ENCODE results near the gene BRDT.
A peak's percentile ranks its signal among the peaks of the same experiment; 100 is the strongest.

Gene BRDT

DNA sequence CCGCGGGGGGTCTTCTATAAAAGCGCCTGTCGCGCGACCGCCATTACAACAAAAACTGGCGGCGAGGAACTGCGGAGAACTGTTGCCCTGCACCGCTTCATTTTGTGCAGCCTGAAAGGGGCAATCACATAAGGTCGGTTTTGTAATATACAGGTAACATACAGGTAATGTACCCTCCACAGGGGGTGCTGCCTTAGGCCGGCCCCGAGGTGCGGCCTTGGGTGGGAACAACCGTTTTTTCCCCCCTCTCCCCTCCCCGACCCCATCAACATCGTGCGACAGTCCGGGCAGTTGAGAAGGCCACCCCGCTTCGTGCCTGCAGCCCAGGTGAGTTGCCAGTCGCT is at the start of gene BRDT:
BRDT (plus strand) TSS at position 46 of the 344 bp plus-strand sequence. CDS start 13,354 bp downstream, outside the sequence.
- no peak for DNase-seq (ENCODE audit: low read depth)

DNA sequence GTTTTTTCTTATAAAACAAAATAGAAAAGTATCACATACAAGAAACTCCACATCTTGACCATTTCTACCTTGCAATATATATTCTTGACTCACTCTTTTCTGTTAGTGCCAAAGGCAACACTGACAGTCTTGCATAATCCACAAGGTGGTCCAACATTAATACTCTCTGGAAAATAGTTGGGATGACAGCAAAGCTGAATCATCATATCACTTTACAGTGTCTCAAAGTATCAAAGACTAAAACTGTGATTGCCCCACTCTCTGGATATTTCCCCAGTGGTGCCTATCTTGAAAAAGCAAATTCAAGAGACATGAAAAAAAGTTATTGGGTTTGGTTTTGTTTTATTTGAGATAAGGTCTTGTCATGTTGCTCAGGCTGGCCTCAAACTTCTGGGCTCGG is 48.6 kb upstream of the BRDT start:
- no peak for DNase-seq (ENCODE audit: low read depth)

DNA sequence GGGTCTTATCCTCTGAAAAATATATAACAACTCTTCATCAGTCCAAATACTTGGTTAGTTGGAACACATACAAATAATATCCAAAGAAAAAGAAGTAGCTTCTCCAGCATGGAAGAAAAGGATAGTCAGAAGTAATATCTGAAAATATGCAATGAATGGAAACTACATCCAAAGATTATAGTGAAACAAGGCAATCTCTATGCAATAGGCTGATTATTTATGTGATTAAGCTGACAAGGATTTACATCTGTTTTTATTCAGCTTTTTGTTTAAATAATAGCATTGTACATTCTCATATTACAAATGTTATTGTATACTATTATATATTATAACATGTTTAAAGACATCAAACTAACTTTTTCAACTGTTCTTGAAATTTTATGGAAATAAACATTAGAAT is 48.0 kb upstream of the BRDT start:
- no peak for DNase-seq (ENCODE audit: low read depth)

DNA sequence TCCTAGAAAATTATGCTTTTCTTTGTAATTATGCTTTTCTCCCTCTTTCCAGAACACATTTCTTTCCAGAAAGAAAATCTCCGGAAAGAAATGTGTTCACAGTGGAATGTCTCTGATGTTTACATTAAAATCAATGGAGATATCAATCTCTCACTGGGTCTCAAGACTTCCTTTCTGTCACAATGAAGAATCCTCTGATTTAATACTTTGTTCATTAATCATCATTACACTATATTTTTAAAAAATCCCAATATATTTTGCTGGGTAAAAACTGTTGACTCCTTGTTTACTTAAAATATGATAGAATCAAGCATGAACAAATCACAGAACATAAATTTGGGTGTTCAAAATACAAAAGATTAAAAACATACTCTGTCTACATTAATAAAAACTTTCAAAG is 36.9 kb upstream of the BRDT start:
- DNase-seq (ENCODE audit: low read depth), result no peak

DNA sequence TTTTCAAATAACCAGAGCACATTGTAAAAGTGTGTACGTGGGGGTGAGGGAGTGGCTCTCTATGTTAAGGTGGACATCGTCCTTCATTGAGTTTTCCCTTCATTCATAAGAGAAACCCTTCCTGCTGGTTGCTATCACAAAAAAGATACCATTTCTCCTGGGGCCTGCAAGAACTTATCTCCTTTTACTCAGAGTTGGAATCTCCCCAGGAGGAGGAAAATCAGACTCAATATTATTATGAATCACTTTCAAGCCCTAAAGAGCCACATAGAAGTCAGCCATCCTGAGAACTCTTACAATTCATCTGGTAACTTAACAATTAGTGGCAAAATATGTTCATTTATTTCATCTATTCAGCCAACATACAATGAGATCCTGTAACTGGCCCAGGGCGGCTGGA is 36.2 kb upstream of the BRDT start:
- no peak for DNase-seq (ENCODE audit: low read depth)

DNA sequence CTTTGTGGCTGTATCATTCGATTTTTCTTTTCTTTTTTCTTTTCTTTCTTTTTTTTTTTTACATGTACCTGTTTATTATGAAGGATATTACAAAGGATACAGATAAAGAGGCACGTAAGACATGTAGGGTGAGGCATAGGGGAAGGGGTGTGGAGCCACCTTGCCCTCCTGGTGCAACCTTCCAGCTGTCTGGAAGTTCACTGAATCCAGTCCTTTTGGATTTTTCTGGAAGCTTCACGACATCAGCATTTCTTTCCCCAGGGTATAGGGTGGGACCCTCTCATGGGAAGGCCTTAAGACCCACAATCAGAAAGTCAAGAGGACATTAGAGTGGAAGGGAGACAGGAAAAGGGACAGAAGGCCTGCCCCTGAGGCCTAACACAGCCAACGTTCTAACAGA is 33.2 kb upstream of the BRDT start:
- no peak for DNase-seq (ENCODE audit: low read depth)

DNA sequence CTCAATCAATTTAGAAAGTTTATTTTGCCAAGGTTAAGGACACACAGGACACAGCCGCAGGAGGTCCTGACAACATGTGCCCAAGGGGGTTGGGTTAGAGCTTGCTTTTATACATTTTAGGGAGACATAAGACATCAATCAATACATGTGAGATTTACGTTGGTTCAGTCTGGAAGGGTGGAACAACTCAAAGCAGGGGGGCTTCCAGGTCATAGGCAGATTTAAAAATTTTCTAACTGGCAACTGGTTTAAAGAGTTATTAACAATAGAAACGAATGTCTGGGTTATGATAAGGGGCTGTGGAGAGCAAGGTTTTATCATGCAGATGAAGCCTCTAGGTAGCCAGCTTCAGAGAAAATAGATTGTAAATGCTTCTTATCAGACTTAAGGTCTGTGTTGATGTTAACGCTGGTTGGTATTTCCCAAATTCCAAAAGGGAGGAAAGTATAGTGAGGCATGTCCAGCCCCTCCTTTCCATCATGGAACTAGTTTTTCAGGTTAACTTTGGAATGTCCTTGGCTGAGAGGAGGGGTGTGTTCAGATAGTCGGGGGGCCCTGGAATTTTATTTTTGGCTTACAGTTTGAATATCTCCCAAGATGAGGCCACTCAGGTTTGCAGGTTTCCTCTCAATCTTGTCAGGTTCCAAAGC is 32.3 kb upstream of the BRDT start:
- no peak for DNase-seq (ENCODE audit: low read depth)

DNA sequence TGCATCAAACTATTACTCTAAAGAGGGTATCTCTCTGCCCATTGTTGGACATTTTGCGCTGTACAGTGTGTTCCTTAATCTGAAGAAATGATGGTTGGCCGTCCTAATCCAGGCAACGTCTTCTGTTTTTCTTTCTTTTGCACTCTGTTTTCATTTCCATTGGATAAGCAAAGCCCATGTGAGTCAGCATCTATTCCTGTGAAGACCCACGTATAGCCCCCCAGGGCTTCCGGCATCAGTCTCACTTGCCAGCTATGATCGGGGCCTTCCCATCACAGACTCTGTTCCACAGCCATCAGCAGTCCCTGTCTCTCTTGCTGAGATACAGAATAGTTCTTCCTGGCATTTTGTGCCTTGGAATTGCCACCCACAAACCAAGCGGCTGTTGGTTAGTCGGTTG is 29.2 kb upstream of the BRDT start:
- no peak for DNase-seq (ENCODE audit: low read depth)

DNA sequence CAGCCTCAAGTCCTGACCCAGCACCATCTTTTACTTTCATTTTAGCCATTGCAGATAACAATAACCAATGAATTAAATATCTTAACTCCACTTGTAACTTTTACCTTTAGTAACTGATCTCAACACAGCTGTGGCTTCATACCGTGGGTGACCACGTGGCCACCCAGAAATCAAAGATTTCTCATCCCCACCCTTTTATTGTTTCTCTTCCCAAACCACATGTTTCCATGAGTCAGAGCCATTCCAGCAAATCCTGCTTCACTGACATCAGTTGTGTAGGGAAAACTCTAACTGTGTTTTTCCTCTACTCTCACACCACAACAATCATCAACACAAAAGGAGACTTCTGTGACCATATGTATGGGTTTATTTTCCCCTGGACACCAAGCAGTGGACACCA is 25.1 kb upstream of the BRDT start:
- no peak for DNase-seq (ENCODE audit: low read depth)

DNA sequence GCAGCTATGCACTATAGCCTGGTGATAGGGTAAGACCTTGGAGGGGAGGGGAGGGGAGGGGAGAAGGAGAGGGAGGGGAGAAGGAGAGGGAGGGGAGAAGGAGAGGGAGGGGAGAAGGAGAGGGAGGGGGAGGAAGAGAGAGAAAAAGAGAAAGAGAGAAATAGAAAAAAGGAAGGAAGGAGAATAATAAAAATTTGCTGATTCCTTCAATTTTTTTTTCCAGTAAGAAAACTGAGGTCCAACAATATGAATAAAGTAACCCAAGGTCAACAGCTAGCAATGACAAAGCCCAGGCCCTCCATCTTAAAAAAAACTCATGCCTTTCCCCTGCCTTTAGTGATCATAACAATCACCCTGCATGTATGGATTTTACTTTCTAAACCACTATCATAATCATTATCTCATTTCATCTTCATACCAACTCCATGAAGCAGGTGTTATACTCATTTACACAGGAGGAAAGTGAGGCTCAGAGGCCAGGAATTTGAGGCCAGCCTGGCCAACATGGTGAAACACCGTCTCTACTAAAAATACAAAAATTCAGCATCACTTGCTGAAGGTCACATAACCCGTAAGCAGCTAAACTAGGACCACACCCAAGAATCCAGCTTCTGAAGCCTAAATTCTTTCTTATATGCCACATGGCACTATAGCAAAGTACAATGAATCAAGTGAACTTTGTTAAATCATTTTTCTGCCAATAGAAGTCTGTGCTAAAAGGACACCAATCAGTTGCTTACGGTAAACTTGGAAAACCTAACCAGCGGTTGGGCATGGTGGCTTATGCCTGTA is 23.4 kb upstream of the BRDT start:
- DNase-seq (ENCODE audit: low read depth), result no peak

DNA sequence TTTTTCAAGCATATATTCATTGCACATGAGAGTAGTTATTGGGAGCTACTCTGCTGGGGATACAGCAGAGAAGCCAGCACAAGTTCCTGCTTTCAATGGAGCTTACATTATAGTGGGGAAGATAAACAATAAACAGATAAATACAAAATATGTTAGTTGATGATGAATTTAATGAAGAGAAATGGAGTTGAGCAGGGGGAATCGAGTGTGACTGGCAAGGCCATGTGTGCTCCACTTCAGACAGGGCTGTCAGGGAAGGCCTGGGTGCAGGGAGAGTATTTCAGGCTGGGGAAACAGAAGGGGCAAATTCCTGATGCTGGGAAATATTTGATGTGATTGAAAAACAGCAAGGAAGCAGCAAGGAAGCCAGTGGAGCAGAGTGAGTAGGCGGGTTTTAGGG is 21.2 kb upstream of the BRDT start:
- no peak for DNase-seq (ENCODE audit: low read depth)

DNA sequence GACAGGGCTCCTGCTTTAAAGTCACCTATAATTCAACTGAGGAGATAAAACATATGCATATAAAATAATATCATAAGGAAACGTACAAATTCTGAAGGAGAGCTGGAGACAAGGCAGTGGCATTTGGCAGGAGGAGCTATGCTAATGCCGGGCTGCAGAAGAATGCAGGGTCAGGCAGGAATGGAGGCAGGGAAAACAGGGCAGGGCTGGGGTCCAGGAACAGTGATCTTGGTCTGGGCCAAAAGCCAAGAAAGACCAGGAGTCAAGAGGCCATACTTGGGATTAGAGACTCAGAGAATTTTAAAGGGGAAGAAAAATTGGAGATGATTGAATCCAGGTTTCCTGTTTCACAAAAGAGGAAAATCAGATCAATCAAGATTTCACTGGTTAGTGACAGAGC is 20.0 kb upstream of the BRDT start:
- DNase-seq (ENCODE audit: low read depth), result no peak

DNA sequence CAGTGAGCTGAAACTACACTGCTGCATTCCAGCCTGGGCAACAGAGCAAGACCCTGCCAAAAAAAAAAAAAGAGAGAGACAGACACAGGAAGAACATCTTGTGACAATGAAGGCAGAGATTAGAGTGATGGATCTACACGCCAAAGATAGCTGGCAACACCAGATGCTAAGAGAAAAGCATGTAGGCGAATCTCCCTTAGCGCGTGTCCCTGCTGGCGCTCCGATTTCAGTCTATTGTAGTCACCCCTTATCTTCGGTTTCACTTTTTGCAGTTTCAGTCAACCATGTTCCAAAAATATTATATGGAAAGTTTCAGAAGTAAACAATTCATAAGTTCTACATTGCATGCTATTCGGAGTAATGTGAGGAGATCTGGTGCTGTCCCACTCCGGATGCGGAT is 11.6 kb upstream of the BRDT start:
- DNase-seq (ENCODE audit: low read depth), result no peak

DNA sequence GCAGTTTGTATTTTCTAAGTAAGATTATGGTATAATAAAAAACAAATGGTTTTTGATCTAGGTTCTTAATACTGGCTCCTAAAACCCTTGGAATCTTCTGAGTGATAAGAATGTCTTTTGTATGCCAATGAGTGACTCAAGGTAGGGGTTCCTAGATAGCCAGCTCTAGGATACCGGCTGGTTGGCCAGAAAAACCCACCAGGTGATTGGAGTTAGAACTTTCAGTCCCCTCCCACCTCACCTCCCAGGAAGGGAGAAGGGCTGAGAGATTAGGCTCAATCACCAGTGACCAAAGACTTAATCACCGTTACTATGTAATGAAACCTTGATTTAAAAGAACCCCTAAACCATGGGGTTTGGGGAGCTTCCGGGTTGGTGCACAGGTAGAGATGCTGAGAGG is 8.7 kb upstream of the BRDT start:
- DNase-seq (ENCODE audit: low read depth), result no peak

DNA sequence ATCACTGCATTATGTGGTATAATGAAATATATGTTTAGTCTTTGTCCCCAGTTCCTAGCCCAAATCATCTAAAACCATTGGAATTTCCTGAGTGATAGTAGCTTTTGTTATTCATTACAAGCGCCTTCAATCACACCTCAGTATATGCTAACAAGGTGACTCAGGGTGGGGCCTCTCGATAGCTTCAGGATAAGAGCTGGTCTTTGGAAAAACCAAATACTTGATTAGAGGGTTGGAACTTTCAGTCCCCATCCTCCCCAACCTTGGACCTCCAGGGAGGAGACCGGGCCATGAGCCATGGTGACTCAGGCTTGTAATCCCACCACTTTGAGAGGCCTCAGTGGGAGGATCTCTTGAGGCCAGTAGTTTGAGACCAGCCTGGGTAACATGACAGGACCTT is 5.1 kb upstream of the BRDT start:
- DNase-seq (ENCODE audit: low read depth), result no peak

DNA sequence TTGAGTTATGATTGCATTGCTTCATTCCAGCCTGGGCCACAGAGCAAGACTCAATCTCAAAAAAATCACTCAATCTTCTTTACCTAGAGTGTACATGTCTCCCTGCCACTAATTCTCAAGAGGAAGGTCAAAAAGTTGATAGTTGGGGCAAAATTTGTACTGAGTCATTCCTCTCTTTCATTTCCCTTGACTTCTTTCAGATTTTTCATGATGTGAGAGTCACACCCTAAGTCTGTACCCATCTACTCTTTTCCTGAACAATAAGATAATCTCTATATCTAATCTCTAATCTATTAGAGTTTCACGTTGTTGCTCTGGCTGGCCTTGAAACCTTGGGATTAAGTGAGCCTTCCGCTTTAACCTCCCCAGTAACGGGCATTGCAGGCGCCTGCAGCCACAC is 1.1 kb upstream of the BRDT start:
- no peak for DNase-seq (ENCODE audit: low read depth)

DNA sequence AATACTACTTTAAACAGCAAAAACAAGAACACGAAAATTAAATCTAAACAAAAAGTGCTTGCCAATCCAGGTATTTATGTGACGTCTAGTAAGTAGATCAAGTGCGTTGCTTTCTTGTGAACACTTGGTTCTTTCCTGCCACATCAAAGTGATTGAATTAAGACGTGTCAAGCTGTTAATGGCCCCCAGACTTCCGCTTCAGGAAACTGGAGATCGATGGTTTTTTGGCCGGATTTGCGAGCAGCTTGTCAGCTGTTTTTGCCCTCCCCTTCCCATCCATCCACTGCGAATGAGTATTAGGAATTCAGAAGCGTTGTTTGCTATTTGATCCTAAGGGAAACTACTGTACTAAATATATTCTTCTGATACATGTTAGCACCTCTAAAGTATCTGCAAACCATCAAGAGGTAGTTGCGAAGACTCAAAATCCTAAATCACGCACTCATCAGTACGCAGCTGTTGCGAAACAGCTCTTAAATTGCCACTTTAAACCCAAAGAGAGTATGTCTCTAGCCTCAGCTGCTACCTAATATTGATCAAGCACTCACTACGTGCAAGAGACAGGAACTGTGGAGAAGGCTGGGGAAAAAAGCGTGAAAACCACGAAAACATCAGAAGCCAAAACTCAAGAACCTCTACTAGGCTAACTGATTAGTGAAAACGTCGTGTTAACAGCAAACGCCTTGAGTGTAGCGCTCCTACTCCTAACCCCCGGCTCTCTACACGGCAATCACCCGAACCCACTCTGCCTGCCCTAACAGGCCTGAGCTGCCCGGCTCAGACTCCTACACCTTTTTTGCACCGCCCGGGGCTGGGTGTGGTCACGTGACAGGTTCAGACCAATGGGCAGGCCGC is 473 bp upstream of the BRDT start:
- DNase-seq (ENCODE audit: low read depth), result peak; percentile 15

DNA sequence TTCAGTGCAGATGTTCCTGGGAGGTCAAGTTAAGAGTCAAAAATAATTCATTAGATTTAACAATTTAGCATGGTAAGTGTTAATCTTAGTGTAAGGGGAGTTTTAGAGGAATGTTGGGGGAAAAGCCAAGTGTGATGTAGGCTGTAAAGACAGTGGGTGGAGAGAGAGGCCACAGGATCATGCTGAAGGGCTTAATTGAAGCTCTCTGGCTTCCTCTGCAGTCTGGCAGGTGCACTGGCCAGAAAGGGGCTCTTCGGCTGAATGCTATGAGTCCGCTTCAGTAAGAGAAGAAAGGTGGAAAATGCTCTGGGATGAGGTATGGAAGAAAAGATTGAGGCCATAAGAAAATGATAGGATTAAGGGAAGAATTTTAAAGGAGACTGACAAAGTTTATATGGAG is 3.0 kb downstream of the BRDT start:
- DNase-seq (ENCODE audit: low read depth), result no peak

DNA sequence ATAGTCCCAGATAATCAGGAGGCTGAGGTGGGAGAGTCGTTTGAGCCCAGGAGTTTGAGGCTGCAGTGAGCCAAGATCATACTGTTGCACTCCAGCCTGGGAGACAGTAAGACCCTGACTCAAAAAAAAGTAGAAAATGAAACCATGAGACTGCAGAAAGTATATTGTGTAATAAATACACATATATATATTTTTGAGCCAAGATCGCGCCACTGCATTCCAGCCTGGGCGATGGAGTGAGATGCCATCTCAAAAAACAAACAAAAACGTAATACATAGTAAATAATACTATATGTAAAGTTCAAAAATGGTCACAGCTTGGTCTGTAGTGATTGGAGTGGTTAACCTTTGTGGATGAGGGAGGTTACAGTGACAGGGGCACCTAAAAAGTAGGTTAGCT is 9.7 kb downstream of the BRDT start:
- no peak for DNase-seq (ENCODE audit: low read depth)

DNA sequence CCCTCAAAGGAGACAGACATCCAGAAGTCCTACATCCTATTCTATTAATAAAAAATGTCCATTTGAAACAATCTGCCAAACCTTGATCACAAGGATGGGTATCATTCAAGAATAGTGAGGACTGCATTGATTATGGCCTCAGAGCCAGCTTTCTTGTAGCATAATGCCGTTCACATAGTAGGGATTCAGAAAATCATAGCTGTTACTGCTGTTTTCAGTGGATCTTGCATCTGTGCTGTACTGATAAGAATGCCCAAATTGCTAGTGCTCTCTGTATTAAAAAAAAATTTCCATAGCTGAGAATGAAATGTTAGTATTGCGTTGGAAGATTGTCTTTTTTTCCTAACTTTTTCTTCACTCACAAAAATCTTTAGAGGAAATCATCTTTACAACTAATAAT is 19.1 kb downstream of the BRDT start:
- no peak for DNase-seq (ENCODE audit: low read depth)

DNA sequence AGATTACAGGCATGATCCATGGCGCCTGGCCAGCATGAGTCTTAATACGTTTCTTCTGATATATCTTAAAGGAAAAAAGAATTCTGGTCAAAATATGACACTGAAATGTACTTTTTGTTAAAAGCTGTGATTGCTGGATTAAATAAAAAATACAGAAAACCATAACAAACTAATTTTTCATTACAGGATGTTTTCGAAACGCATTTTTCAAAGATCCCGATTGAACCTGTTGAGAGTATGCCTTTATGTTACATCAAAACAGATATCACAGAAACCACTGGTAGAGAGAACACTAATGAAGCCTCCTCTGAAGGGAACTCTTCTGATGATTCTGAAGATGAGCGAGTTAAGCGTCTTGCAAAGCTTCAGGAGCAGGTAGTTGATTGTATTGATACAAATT is 30.2 kb downstream of the BRDT start:
- DNase-seq (ENCODE audit: low read depth), result no peak

DNA sequence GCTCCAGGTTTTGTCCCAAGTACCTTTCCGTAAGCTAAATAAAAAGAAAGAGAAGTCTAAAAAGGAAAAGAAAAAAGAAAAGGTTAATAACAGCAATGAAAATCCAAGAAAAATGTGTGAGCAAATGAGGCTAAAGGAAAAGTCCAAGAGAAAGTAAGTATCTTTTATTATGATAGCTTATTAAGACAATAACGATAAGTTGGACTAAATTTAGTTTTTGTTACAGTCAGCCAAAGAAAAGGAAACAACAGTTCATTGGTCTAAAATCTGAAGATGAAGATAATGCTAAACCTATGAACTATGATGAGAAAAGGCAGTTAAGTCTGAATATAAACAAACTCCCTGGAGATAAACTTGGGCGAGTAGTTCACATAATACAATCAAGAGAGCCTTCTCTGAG is 31.5 kb downstream of the BRDT start:
- DNase-seq (ENCODE audit: low read depth), result no peak

DNA sequence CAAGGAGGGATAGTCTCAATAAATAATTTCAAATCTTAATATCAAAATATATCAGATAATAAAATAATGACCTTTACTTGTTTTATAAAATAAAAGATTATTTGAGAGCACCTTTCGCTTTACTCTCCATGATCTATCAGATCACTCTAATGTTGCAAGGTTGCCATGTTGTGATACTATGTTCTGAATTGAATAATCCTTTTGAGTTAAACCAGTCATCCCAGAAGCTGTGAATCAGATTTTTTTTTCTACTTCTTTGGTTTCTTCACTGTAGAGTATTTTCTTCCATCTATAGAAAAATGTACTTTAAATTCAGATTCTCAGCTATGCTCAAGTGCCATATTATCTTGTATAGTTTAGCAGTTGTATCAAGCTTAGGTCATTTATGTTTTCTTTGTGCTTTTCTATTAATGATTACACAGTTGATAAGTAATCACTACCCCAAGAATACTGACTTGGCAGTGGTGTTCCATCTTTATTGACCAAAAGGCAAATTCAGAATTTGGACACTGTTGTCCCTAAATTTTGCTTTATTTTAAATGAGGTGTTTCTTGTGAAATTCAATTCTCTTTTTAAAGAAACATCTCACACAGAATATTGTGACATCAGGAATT is 32.9 kb downstream of the BRDT start:
- DNase-seq (ENCODE audit: low read depth), result no peak
